Esophagus muscularis mucosa (tissue), 4 donors: ENCODE data around the gene DACT2.

Experiments used
- CTCF ChIP-seq, 3 experiments: fragments of 200-600 bp in 2 of 3; fragments of 450-650 bp in 1 of 3; sonication (generic) in 2 of 3; IDR thresholded peaks; one replicate each; pipeline ENCODE4 v1.5.1; 2017 to 2019; ENCODE audit warnings: antibody characterized with exemption in 3 of 3, mild to moderate bottlenecking in 2 of 3, moderate library complexity in 1 of 3
- EP300 ChIP-seq: sonication (generic); formaldehyde crosslinking; IDR thresholded peaks from one replicate; pipeline ENCODE4 v1.6.1; 2017; ENCODE audit warnings: antibody characterized with exemption
- POLR2A ChIP-seq: fragments of 450-650 bp; IDR thresholded peaks from one replicate; pipeline ENCODE4 v1.6.1; 2017; ENCODE audit warnings: antibody characterized with exemption, moderate library complexity, mild to moderate bottlenecking, low read depth
- POLR2AphosphoS5 ChIP-seq, 2 donors: sonication (generic); formaldehyde crosslinking; IDR thresholded peaks; one replicate each; pipeline ENCODE4 v1.6.1; 2017; ENCODE audit warnings: antibody characterized with exemption in 2 of 2

- TF ChIP-seq CTCF (IDR thresholded peaks at IDR 0.05), result no peak
- TF ChIP-seq POLR2AphosphoS5 (IDR thresholded peaks at IDR 0.05), result no peak
- TF ChIP-seq POLR2A, result no peak
- TF ChIP-seq EP300, result no peak
These were observed 39.4 kb upstream of the DACT2 start for GRCh38 chr6:168358842-168359420.
